Karpas-422 (cell line): ENCODE data around the gene PF4V1. TPM values are rescaled to one million over a fixed set of nuclear protein-coding genes. Genes with fewer than 3 reads are reported as not detected.

Experiments used
- DNase-seq: peaks from one replicate; pipeline ENCODE4 v3.0.0-alpha.2; 2015
- H2AFZ ChIP-seq: fragments of 200-600 bp; sonication (generic); 2 replicates; pipeline ENCODE4 v1.6.1; 2014; ENCODE audit warnings: antibody characterized with exemption, low read length, mixed read lengths
- H3K27ac ChIP-seq: fragments of 200-600 bp; sonication (generic); 2 replicates; pipeline ENCODE4 v1.5.1; 2014; ENCODE audit warnings: mild to moderate bottlenecking, low read length, moderate library complexity
- H3K27me3 ChIP-seq: fragments of 200-600 bp; sonication (generic); 2 replicates; pipeline ENCODE4 v1.6.1; 2014; ENCODE audit warnings: low read length, mixed read lengths
- H3K36me3 ChIP-seq: fragments of 200-600 bp; sonication (generic); 2 replicates; pipeline ENCODE4 v1.6.1; 2014; ENCODE audit warnings: low read length, mixed read lengths; ENCODE audit not compliant: insufficient read depth
- H3K4me1 ChIP-seq: fragments of 200-600 bp; sonication (generic); 2 replicates; pipeline ENCODE4 v1.6.1; 2014; ENCODE audit warnings: mild to moderate bottlenecking, low read length, mixed read lengths
- H3K4me2 ChIP-seq: fragments of 200-600 bp; sonication (generic); 2 replicates; pipeline ENCODE4 v1.6.1; 2014; ENCODE audit warnings: low read length, low read depth, mild to moderate bottlenecking; ENCODE audit not compliant: poor library complexity, severe bottlenecking
- H3K4me3 ChIP-seq: fragments of 200-600 bp; sonication (generic); 2 replicates; pipeline ENCODE4 v1.5.1; 2014; ENCODE audit warnings: mild to moderate bottlenecking, antibody characterized with exemption, low read length, mixed read lengths
- H3K79me2 ChIP-seq: fragments of 200-600 bp; sonication (generic); 2 replicates; pipeline ENCODE4 v1.6.1; 2014; ENCODE audit warnings: mild to moderate bottlenecking, low read length, mixed read lengths
- H3K9ac ChIP-seq: fragments of 200-600 bp; sonication (generic); 2 replicates; pipeline ENCODE4 v1.6.0; 2014; ENCODE audit warnings: low read length
- H3K9me2 ChIP-seq: fragments of 200-600 bp; sonication (generic), shearing (Covaris generic); replicated peaks from 2 replicates; pipeline ENCODE4 v1.6.0; 2014; ENCODE audit warnings: mild to moderate bottlenecking, low read length, moderate library complexity; ENCODE audit not compliant: insufficient read depth
- H3K9me3 ChIP-seq: fragments of 300-700, 200-600 bp; sonication (generic); 2 replicates; pipeline ENCODE4 v1.6.1; 2014; ENCODE audit warnings: low read length, mixed read lengths
- H4K20me1 ChIP-seq: fragments of 200-600 bp; sonication (generic); 2 replicates; pipeline ENCODE4 v1.6.1; 2014; ENCODE audit warnings: mild to moderate bottlenecking, antibody characterized with exemption, low read length, low read depth; ENCODE audit not compliant: insufficient read depth
- total RNA-seq: library from RNA; depleted of rRNA; stranded (reverse); fragments of >200 nt; shearing (Covaris generic); gene quantifications from 2 replicates; pipeline ENCODE4 v1.2.3, GENCODE V29; 2014; ENCODE audit warnings: low replicate concordance

Gene PF4V1
- total RNA-seq, 1 experiment from 2014 or later = not detected

DNA sequence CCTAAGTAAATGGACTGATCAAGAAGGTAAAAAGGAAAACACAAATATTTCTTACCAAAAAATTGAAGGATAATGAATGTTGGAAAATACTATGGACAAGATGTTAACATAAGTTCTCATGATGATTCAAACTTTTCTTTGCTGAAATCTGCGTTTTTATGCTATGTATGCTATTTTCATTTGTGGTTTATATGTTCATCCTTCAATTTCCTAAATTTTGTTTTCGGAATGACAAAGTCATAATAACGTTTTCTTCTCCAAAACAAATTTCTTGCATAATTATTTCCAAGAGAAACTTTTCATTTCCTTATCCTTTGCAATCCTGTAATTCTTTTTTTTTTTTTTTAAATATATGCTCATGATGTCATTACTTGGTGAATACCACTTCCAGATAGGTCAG, 7.8 kb downstream of the PF4V1 start:
- Histone ChIP-seq H3K36me3 (no peaks in the 10 kb centered on the region), H3K4me3 (no peak overlapping the region), H3K79me2 (no peaks in the 10 kb centered on the region), H3K9ac (no peak overlapping the region), H2AFZ (no peak overlapping the region), H3K27ac (no peak overlapping the region), H3K9me3 (no peaks in the 10 kb centered on the region), H3K4me1 (no peaks in the 10 kb centered on the region), H3K27me3 (no peaks in the 10 kb centered on the region), H3K9me2 (no peaks in the 10 kb centered on the region), H3K4me2 (no peak overlapping the region), H4K20me1 (no peaks in the 10 kb centered on the region)
- DNase-seq = no peak

- no peaks in the 10 kb centered on the region for H3K9me2 ChIP-seq
- DNase-seq = no peak
- no peak overlapping the region for H3K4me3 ChIP-seq
- H3K4me2 ChIP-seq = no peak overlapping the region
- no peaks in the 10 kb centered on the region for H3K27me3 ChIP-seq
- H3K9ac ChIP-seq = no peak overlapping the region
- no peak overlapping the region for H2AFZ ChIP-seq
- H3K27ac ChIP-seq = no peak overlapping the region
- no peaks in the 10 kb centered on the region for H3K79me2 ChIP-seq
- H4K20me1 ChIP-seq = no peaks in the 10 kb centered on the region
- H3K4me1 ChIP-seq = no peaks in the 10 kb centered on the region
- no peaks in the 10 kb centered on the region for H3K9me3 ChIP-seq
- no peaks in the 10 kb centered on the region for H3K36me3 ChIP-seq
Measured at GRCh38 chr4:73862322-73862721, 9.2 kb downstream of the PF4V1 start.

DNA sequence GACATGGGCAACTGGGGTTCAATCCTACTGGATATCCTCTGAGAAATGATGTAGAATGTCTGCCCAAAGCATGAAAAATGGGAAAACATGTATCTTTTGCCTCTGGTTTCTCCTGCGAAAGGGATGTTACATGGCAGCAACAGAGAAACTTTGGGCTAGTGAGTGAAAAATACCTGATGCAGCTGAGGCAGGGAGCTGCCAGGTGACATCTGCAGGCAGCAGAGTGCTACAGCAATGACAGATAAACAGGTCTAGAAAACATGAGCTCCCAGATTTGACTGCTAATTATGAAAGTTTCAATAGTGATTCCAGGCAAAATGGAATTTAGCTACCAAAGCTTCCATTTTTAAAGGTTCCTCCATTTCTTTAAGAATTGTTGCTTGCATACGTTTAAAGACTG, 11.3 kb downstream of the PF4V1 start:
- Histone ChIP-seq H3K9ac (no peak overlapping the region), H3K79me2 (no peaks in the 10 kb centered on the region), H3K9me2 (no peaks in the 10 kb centered on the region), H3K4me1 (no peaks in the 10 kb centered on the region), H3K4me2 (no peak overlapping the region), H3K36me3 (no peaks in the 10 kb centered on the region), H3K27me3 (no peaks in the 10 kb centered on the region), H3K27ac (no peak overlapping the region), H2AFZ (no peak overlapping the region), H3K4me3 (no peak overlapping the region), H3K9me3 (no peaks in the 10 kb centered on the region), H4K20me1 (no peaks in the 10 kb centered on the region)
- no peak for DNase-seq

DNA sequence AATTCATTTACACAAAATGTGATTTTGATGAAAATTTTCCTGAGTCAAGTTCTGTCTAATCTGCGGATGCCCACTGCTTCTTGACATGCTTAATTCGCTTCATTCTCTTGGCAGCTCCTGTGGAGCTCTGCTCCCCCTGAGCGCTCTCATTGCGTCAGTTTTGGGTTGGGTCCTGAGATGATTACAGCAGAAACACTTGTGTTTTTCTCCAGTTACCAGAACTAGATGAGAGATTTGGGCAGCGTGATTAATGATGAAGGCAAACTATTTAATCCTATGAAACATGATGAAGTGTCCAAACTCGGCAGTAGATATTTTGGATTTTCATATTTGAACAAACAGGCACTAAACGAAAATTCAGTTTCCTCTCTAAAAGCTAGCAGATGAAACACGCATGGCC, 11.9 kb downstream of the PF4V1 start:
- Histone ChIP-seq H3K36me3 (no peaks in the 10 kb centered on the region), H3K79me2 (no peaks in the 10 kb centered on the region), H2AFZ (no peak overlapping the region), H3K27ac (no peak overlapping the region), H3K4me3 (no peak overlapping the region), H3K9me3 (no peaks in the 10 kb centered on the region), H3K27me3 (no peaks in the 10 kb centered on the region), H3K9ac (no peak overlapping the region), H3K9me2 (no peaks in the 10 kb centered on the region), H3K4me1 (no peaks in the 10 kb centered on the region), H3K4me2 (no peak overlapping the region), H4K20me1 (no peaks in the 10 kb centered on the region)
- DNase-seq = no peak

- Histone ChIP-seq H3K79me2 (no peaks in the 10 kb centered on the region), H3K36me3 (no peaks in the 10 kb centered on the region), H3K27me3 (no peaks in the 10 kb centered on the region), H3K9me3 (no peaks in the 10 kb centered on the region), H4K20me1 (no peaks in the 10 kb centered on the region), H3K4me3 (no peak overlapping the region), H3K27ac (no peak overlapping the region), H3K9ac (no peak overlapping the region), H3K4me1 (no peaks in the 10 kb centered on the region), H3K9me2 (no peaks in the 10 kb centered on the region), H3K4me2 (no peak overlapping the region), H2AFZ (no peak overlapping the region)
- no peak for DNase-seq
Measured at GRCh38 chr4:73865431-73866096, 12.5 kb downstream of the PF4V1 start.

GRCh38 chr4:73866246-73866645, 13.2 kb downstream of the PF4V1 start:
- no peaks in the 10 kb centered on the region for H3K9me2 ChIP-seq
- H3K9me3 ChIP-seq = no peaks in the 10 kb centered on the region
- no peak overlapping the region for H3K4me2 ChIP-seq
- no peak for DNase-seq
- H3K27me3 ChIP-seq = no peaks in the 10 kb centered on the region
- H3K9ac ChIP-seq = no peak overlapping the region
- no peaks in the 10 kb centered on the region for H3K79me2 ChIP-seq
- H4K20me1 ChIP-seq = no peaks in the 10 kb centered on the region
- no peaks in the 10 kb centered on the region for H3K4me1 ChIP-seq
- H3K36me3 ChIP-seq = no peaks in the 10 kb centered on the region
- H3K27ac ChIP-seq = no peak overlapping the region
- H2AFZ ChIP-seq = no peak overlapping the region
- H3K4me3 ChIP-seq = no peak overlapping the region

DNA sequence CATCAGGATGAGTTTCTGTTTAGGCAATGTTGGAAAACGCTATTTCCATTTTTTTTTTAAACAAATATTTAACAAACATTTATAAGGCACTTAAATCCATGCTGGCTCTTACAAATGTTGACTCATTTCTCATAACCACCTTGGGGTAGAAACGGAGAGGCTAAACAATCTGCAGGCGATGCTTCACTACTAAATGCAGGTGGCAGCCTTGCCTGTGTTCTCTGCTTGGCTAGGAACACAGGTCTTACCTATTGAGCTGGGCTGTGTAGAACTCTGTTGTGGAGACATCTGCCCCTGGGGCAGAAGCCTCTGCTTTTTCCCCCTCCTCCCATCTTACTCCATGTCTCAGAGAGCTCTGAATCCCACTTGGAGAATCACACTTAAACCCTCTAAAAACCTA, 14.7 kb downstream of the PF4V1 start:
- H3K4me3 ChIP-seq = no peak overlapping the region
- no peaks in the 10 kb centered on the region for H3K4me1 ChIP-seq
- H3K4me2 ChIP-seq = no peak overlapping the region
- H3K27me3 ChIP-seq = no peaks in the 10 kb centered on the region
- no peaks in the 10 kb centered on the region for H4K20me1 ChIP-seq
- H2AFZ ChIP-seq = no peak overlapping the region
- no peaks in the 10 kb centered on the region for H3K9me3 ChIP-seq
- H3K9me2 ChIP-seq = no peaks in the 10 kb centered on the region
- H3K27ac ChIP-seq = no peak overlapping the region
- DNase-seq = no peak
- no peak overlapping the region for H3K9ac ChIP-seq
- no peaks in the 10 kb centered on the region for H3K36me3 ChIP-seq
- H3K79me2 ChIP-seq = no peaks in the 10 kb centered on the region

DNA sequence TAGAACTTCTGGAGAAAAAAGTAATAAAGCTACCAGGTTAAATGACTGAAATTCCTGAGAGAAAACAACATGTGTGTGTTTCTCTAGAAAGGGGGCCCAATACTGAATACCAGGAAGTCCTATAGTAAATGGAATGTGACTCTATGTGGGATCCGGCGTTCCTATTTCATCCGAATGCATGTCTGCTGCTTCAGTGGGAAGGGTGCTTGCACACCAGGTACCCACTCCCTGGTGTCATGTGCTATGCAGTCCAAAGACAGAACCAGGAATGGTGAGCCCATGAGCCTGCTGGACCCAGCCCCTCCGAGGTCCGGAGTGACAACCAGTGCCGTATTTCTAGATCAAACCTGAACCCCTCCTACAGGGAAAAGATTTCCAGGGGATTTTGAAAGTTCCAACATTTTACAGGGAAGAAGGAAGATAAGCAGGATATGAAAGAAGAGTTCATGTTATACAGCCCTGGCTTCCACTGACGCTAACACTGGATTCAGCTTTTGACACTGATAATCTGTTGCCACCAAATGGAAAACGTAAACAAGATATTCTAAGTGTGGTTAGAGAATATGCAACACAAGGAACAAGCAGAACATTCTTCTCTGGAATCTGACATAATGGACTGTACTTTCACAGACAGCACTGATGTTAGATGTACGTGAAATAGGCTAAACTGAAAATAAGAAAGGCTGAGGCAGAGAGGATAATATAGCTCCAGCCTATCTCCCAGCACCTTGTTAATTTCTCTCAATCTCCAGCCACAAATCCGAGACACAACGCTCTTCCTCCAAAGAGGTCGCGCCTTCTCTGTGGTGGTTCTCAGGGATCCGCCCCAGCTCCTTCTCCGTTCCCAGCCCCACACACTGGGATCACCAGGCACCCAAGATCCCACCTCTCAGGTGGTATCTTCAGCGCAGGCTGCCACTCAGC, 15.4 kb downstream of the PF4V1 start:
- H3K27ac ChIP-seq = no peak overlapping the region
- no peak overlapping the region for H3K4me2 ChIP-seq
- no peaks in the 10 kb centered on the region for H3K9me2 ChIP-seq
- H3K79me2 ChIP-seq = no peaks in the 10 kb centered on the region
- no peaks in the 10 kb centered on the region for H4K20me1 ChIP-seq
- H3K36me3 ChIP-seq = no peaks in the 10 kb centered on the region
- H3K9ac ChIP-seq = no peak overlapping the region
- H3K27me3 ChIP-seq = no peaks in the 10 kb centered on the region
- H2AFZ ChIP-seq = no peak overlapping the region
- no peaks in the 10 kb centered on the region for H3K4me1 ChIP-seq
- no peak overlapping the region for H3K4me3 ChIP-seq
- DNase-seq = no peak
- H3K9me3 ChIP-seq = no peaks in the 10 kb centered on the region
